ENCODE data around the gene COL15A1.

- TF ChIP-seq CTCF (IDR thresholded peaks at IDR 0.05) (no peak), POLR2A (IDR thresholded peaks at IDR 0.05) (no peak), POLR2AphosphoS5 (IDR thresholded peaks at IDR 0.05) (no peak), EP300 (IDR thresholded peaks at IDR 0.05; ENCODE audit: low read depth) (no peak)
Observed at GRCh38 chr9:98950262-98950661, 6.6 kb downstream of the COL15A1 start.

All from transverse colon (tissue), 4 donors.